Measurements from ENCODE around the gene ACTMAP. TPM values are rescaled to one million over a fixed set of nuclear protein-coding genes. Genes with fewer than 3 reads are reported as not detected.

Gene ACTMAP
- total and polyA plus RNA-seq, 8 donors = 10.3 to 17.6 (median 14.0) TPM

DNA sequence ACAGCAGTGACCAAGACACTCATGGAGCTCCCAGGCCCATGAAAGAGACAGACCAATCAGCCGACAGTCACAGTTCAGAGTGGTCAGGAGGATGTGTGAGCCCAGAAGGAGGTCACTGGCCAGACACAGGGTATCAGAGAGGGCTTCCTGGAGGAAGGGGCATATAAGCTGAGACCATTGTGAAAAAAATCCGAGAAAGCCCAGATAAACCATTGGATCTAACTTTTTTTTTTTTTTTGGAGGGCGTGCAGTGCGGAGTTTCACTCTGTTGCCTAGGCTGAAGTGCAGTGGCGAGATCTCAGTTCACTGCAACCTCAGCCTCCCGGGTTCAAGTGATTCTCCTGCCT is 29.2 kb downstream of the ACTMAP start:
- peak overlapping the region in 1 of 2 donors; percentile 91 for H3K4me3 ChIP-seq
- peak overlapping the region; percentile 92 to 94 for H3K27ac ChIP-seq
- H3K36me3 ChIP-seq = peaks cover 0 to 43% of the 10 kb centered on the region in 2 donors
- ATAC-seq = no peak
- TF ChIP-seq, protein P1, sequence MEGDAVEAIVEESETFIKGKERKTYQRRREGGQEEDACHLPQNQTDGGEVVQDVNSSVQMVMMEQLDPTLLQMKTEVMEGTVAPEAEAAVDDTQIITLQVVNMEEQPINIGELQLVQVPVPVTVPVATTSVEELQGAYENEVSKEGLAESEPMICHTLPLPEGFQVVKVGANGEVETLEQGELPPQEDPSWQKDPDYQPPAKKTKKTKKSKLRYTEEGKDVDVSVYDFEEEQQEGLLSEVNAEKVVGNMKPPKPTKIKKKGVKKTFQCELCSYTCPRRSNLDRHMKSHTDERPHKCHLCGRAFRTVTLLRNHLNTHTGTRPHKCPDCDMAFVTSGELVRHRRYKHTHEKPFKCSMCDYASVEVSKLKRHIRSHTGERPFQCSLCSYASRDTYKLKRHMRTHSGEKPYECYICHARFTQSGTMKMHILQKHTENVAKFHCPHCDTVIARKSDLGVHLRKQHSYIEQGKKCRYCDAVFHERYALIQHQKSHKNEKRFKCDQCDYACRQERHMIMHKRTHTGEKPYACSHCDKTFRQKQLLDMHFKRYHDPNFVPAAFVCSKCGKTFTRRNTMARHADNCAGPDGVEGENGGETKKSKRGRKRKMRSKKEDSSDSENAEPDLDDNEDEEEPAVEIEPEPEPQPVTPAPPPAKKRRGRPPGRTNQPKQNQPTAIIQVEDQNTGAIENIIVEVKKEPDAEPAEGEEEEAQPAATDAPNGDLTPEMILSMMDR (IDR thresholded peaks at IDR 0.05) = no peak
- intact Hi-C loops (cut with DNase I) = no loop called here
- no peak for DNase-seq
- no peaks in the 10 kb centered on the region for H3K9me3 ChIP-seq
- no peaks in the 10 kb centered on the region for H3K27me3 ChIP-seq
- H3K4me1 ChIP-seq = peaks cover 30 to 83% of the 10 kb centered on the region in 2 donors

DNA sequence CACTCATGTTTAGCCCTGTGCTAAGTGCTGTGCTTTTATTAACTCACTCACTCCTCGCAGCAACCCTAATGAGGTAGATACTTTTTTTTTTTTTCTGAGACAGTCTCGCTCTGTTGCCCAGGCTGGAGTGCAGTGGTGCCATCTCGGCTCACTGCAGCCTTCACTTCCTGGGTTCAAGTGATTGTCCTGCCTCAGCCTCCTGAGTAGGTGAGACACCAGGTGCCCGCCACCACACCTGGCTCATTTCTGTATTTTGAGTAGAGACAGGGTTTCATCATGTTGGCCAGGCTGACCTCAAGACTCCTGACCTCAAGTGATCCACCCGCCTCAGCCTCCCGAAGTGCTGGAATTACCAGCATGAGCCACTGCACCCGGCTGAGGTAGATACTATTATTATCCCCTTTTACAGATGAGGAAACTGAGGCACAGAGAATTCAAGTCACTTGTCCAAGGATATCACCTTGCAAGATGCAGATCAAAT is 30.8 kb downstream of the ACTMAP start:
- Histone ChIP-seq H3K27me3 (no peaks in the 10 kb centered on the region), H3K36me3 (peaks cover 0 to 26% of the 10 kb centered on the region in 2 donors), H3K4me1 (peaks cover 36 to 89% of the 10 kb centered on the region in 2 donors), H3K9me3 (no peaks in the 10 kb centered on the region), H3K4me3 (peak overlapping the region; percentile 61 to 91), H3K27ac (peak overlapping the region; percentile 92 to 94)
- intact Hi-C loops (cut with DNase I) = no loop called here
- DNase-seq (no peak), ATAC-seq (no peak)
- TF ChIP-seq, protein P1 (IDR thresholded peaks at IDR 0.05) = no peak

DNA sequence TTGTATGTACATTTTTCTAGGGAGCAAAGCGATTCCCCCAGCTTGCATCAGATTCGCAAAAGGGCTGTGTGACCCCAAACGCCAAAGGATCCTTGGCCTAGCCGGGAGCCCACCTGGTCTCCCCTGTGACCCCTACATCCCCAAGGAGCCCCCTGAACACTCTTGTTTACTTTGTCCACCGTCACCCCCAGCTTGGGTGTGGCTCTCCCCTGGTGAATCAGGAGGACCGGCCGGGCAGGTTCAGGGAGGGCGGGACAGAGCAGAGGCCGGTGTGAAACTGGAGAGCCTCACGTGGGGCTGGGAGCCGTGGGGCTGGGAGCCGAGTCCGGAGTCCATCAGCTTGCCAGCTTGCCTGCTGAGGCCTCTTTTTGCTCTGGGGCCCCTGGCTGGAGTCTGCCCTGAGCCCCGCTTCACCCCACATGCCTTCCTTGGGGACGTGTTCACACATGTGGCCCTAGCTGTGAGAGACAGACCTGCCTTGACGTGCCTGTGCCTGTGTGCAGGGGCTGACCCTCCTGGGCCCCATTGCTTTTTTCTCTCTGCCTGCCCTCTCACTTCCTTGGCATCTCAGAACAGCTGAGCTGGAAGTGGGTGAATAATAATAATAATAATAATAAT is 31.4 kb downstream of the ACTMAP start:
- peaks cover 39 to 89% of the 10 kb centered on the region in 2 donors for H3K4me1 ChIP-seq

DNA sequence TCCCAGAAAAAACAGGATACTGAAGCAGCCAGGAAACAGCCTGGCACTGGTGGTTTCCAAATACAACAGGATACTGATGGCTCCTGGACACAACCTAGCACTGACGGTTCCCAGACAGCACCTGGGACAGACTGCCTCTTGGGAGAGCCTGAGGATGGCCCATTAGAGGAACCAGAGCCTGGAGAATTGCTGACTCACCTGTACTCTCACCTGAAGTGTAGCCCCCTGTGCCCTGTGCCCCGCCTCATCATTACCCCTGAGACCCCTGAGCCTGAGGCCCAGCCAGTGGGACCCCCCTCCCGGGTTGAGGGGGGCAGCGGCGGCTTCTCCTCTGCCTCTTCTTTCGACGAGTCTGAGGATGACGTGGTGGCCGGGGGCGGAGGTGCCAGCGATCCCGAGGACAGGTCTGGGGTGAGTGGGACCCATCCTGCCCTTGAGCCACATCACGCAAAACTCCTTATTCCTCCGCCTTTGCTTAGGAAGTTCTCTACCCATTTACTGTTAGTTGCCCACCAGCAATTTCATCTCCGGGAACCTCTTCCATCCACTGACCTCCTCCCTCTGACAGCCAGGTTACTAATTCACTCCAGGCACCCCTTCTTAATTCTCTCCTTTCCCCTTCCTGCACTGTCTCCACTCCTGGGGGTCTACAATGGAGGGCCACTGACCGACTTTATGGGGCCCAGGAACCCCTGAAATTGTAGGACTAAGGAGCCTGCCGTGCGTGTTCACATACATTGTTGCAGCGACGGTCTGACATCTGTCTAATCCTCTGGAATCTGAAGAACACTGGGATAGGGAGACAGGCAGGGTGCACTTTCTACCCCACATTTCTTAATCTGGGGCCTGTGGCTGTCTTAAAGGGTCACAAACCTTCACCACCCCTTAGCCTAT is 32.1 kb downstream of the ACTMAP start:
- Histone ChIP-seq H3K27ac (peak overlapping the region; percentile 92 to 94), H3K4me1 (peaks cover 39 to 86% of the 10 kb centered on the region in 2 donors), H3K9me3 (no peaks in the 10 kb centered on the region), H3K27me3 (no peaks in the 10 kb centered on the region), H3K4me3 (peak overlapping the region; percentile 61 to 91), H3K36me3 (peaks cover 0 to 16% of the 10 kb centered on the region in 2 donors)
- DNase-seq = peak in 2 of 4 donors; percentile 11 to 83
- intact Hi-C loops (cut with DNase I) = no loop called here
- ATAC-seq = no peak
- TF ChIP-seq, protein P1 (IDR thresholded peaks at IDR 0.05) = no peak

More for the DNA sequence above, 31.4 kb downstream of the ACTMAP start:
- Histone ChIP-seq H3K9me3 (no peaks in the 10 kb centered on the region), H3K27ac (peak overlapping the region; percentile 92 to 94), H3K36me3 (peaks cover 0 to 21% of the 10 kb centered on the region in 2 donors), H3K4me3 (peak overlapping the region; percentile 61 to 91), H3K27me3 (no peaks in the 10 kb centered on the region)
- intact Hi-C loops (cut with DNase I) = no loop called here
- peak; percentile 32 for ATAC-seq
- DNase-seq = peak; percentile 27 to 93 (median 78)
- TF ChIP-seq, protein P1 (IDR thresholded peaks at IDR 0.05) = no peak

Data from left lung (tissue), 10 donors.